DND-41 (cell line): ENCODE data around the gene SESTD1.

Source experiments
- ATAC-seq: fragments of 200-7000 bp; cut with Tn5 transposase; 3 replicates; pipeline ENCODE4 v1.9.1; 2021; ENCODE audit warnings: low read depth; ENCODE audit not compliant: insufficient read depth
- DNase-seq: peaks from one replicate; pipeline ENCODE4 v3.0.0-alpha.2; 2020
- H2AFZ ChIP-seq: 2 replicates; pipeline ENCODE4 v1.6.0; 2012; ENCODE audit warnings: low read depth, low read length
- H3K27ac ChIP-seq: 2 replicates; pipeline ENCODE4 v1.5.1; 2012; ENCODE audit warnings: low read length, inconsistent platforms
- H3K27me3 ChIP-seq: fragments of 200-600 bp; sonication (generic); 2 replicates; pipeline ENCODE4 v1.6.0; 2012; ENCODE audit warnings: low read length, mild to moderate bottlenecking, inconsistent platforms; ENCODE audit not compliant: insufficient read depth, poor library complexity
- H3K36me3 ChIP-seq: 2 replicates; pipeline ENCODE4 v1.5.1; 2012; ENCODE audit warnings: low read length, inconsistent platforms; ENCODE audit not compliant: insufficient read depth
- H3K4me1 ChIP-seq: 2 replicates; pipeline ENCODE4 v1.5.1; 2012; ENCODE audit warnings: mild to moderate bottlenecking, low read length; ENCODE audit not compliant: insufficient read depth
- H3K4me2 ChIP-seq: 2 replicates; pipeline ENCODE4 v1.6.0; 2012; ENCODE audit warnings: mild to moderate bottlenecking, moderate library complexity, low read length, inconsistent platforms; ENCODE audit not compliant: insufficient read depth
- H3K4me3 ChIP-seq, 2 experiments: fragments of 200-600 bp in 1 of 2; shearing (Covaris generic) in 1 of 2; 2 replicates each; pipeline ENCODE4 v1.5.1; 2012 to 2016; ENCODE audit warnings: inconsistent platforms in 2 of 2, low read length in 2 of 2, mild to moderate bottlenecking in 2 of 2, low read depth in 1 of 2, moderate library complexity in 1 of 2
- H3K79me2 ChIP-seq: 2 replicates; pipeline ENCODE4 v1.6.0; 2012; ENCODE audit warnings: low read length, inconsistent platforms; ENCODE audit not compliant: insufficient read depth
- H3K9ac ChIP-seq: 2 replicates; pipeline ENCODE4 v1.6.0; 2012; ENCODE audit warnings: low read depth, mild to moderate bottlenecking, inconsistent platforms, low read length, moderate library complexity
- H3K9me3 ChIP-seq: 2 replicates; pipeline ENCODE4 v1.5.1; 2012; ENCODE audit warnings: low read length, moderate library complexity, mild to moderate bottlenecking, inconsistent platforms; ENCODE audit not compliant: insufficient read depth, severe bottlenecking
- H4K20me1 ChIP-seq: 2 replicates; pipeline ENCODE4 v1.6.0; 2012; ENCODE audit warnings: low read length; ENCODE audit not compliant: insufficient read depth
- CTCF ChIP-seq: IDR thresholded peaks from 2 replicates; pipeline ENCODE4 v1.5.1; 2012; ENCODE audit warnings: borderline replicate concordance, low read length, moderate library complexity, mild to moderate bottlenecking; ENCODE audit not compliant: poor library complexity, severe bottlenecking; ENCODE audit errors: extremely low read depth
- EZH2 ChIP-seq: IDR thresholded peaks from 3 replicates; pipeline ENCODE4 v1.6.1; 2012; ENCODE audit warnings: borderline replicate concordance, low read depth, mild to moderate bottlenecking, moderate library complexity, low read length, inconsistent platforms; ENCODE audit not compliant: severe bottlenecking

SESTD1 gene

GRCh38 chr2:179240481-179241451 lies 23.9 kb downstream of the SESTD1 start:
- TF ChIP-seq EZH2 (no peak), CTCF (peak; percentile 36)
- Histone ChIP-seq H3K36me3 (no peaks in the 10 kb centered on the region), H3K4me3 (no peak overlapping the region), H3K79me2 (peaks cover 71% of the 10 kb centered on the region), H3K4me1 (peaks cover 30% of the 10 kb centered on the region), H3K4me2 (no peak overlapping the region), H4K20me1 (peaks cover 11% of the 10 kb centered on the region; the same call in 1 of the 2 replicates), H3K9me3 (no peaks in the 10 kb centered on the region), H2AFZ (no peak overlapping the region), H3K27me3 (no peaks in the 10 kb centered on the region), H3K9ac (no peak overlapping the region), H3K27ac (no peak overlapping the region)
- ATAC-seq (no peak), DNase-seq (no peak)

- no peak overlapping the region for H3K9ac ChIP-seq
- no peaks in the 10 kb centered on the region for H3K36me3 ChIP-seq
- H2AFZ ChIP-seq: no peak overlapping the region
- no peak for TF ChIP-seq CTCF
- peak overlapping the region; percentile 24 for H3K4me2 ChIP-seq
- H3K4me1 ChIP-seq: peaks cover 36% of the 10 kb centered on the region
- no peaks in the 10 kb centered on the region for H3K27me3 ChIP-seq
- peak overlapping the region; percentile 19; the same call in 1 of the 2 replicates for H3K27ac ChIP-seq
- H3K9me3 ChIP-seq: no peaks in the 10 kb centered on the region
- peaks cover 68% of the 10 kb centered on the region for H3K79me2 ChIP-seq
- DNase-seq (no peak), ATAC-seq (0 out of 3 replicates have a peak, but pooled peaks have one; percentile 2)
- H3K4me3 ChIP-seq: no peak overlapping the region
- H4K20me1 ChIP-seq: peaks cover 11% of the 10 kb centered on the region; the same call in 1 of the 2 replicates
Observed at GRCh38 chr2:179239838-179240237, 24.8 kb downstream of the SESTD1 start.

GRCh38 chr2:179239195-179239594 lies 25.4 kb downstream of the SESTD1 start:
- Histone ChIP-seq H3K9me3 (no peaks in the 10 kb centered on the region), H3K27ac (peak overlapping the region; percentile 19; the same call in 1 of the 2 replicates), H3K9ac (no peak overlapping the region), H3K4me1 (peaks cover 37% of the 10 kb centered on the region), H3K79me2 (peaks cover 68% of the 10 kb centered on the region), H4K20me1 (peaks cover 11% of the 10 kb centered on the region; the same call in 1 of the 2 replicates), H3K27me3 (no peaks in the 10 kb centered on the region), H3K4me2 (peak overlapping the region; percentile 24), H2AFZ (no peak overlapping the region), H3K36me3 (no peaks in the 10 kb centered on the region), H3K4me3 (no peak overlapping the region)
- ATAC-seq: peak; percentile 86
- DNase-seq: peak; percentile 22
- no peak for TF ChIP-seq CTCF
- TF ChIP-seq EZH2: no peak
